Fibroblast of lung (primary cell): Measurements from ENCODE around the gene DLG2. TPM values are rescaled to one million over a fixed set of nuclear protein-coding genes. Genes with fewer than 3 reads are reported as not detected.

Experiments
- DNase-seq, 2 donors: peaks; one replicate each; pipeline versions ENCODE4 v3.0.0 to v3.0.0-alpha.2; 2010; ENCODE audit warnings: low read depth in 2 of 2
- H2AFZ ChIP-seq: 2 replicates; pipeline ENCODE4 v1.5.1; 2012; ENCODE audit warnings: low read length, control low read depth, inconsistent platforms
- H3K27ac ChIP-seq: 2 replicates; pipeline ENCODE4 v1.5.1; 2011; ENCODE audit warnings: low read length, control low read depth; ENCODE audit not compliant: insufficient read depth
- H3K27me3 ChIP-seq: 2 replicates; pipeline ENCODE4 v1.5.1; 2011; ENCODE audit warnings: mild to moderate bottlenecking, low read length; ENCODE audit not compliant: control insufficient read depth, insufficient read depth
- H3K36me3 ChIP-seq: 2 replicates; pipeline ENCODE4 v1.5.1; 2011; ENCODE audit warnings: low read length; ENCODE audit not compliant: control insufficient read depth, insufficient read depth
- H3K4me1 ChIP-seq: 2 replicates; pipeline ENCODE4 v1.5.1; 2011; ENCODE audit warnings: low read length; ENCODE audit not compliant: control insufficient read depth, insufficient read depth; ENCODE audit errors: extremely low read depth
- H3K4me2 ChIP-seq: 2 replicates; pipeline ENCODE4 v1.5.1; 2011; ENCODE audit warnings: low read length, control low read depth; ENCODE audit not compliant: insufficient read depth; ENCODE audit errors: extremely low read depth
- H3K4me3 ChIP-seq, 4 experiments: fragments of 200-600 bp in 1 of 4; sonication (generic) in 1 of 4; replicated peaks in 1 of 4; 2 replicates each; pipeline ENCODE4 v1.5.1; 2011 to 2016; ENCODE audit warnings: low read length in 4 of 4, low read depth in 3 of 4, mild to moderate bottlenecking in 3 of 4, control low read depth in 2 of 4, inconsistent platforms in 1 of 4, mixed read lengths in 1 of 4; ENCODE audit not compliant: insufficient read depth in 1 of 4; ENCODE audit errors: control extremely low read depth in 1 of 4
- H3K79me2 ChIP-seq: 2 replicates; pipeline ENCODE4 v1.5.1; 2012; ENCODE audit warnings: mild to moderate bottlenecking, low read length, inconsistent platforms; ENCODE audit not compliant: control insufficient read depth, insufficient read depth
- H3K9ac ChIP-seq: 2 replicates; pipeline ENCODE4 v1.5.1; 2011; ENCODE audit warnings: mild to moderate bottlenecking, low read length, control low read depth; ENCODE audit not compliant: insufficient read depth
- H3K9me3 ChIP-seq: 2 replicates; pipeline ENCODE4 v1.5.1; 2012; ENCODE audit warnings: low read depth, low read length; ENCODE audit not compliant: control insufficient read depth, insufficient read depth
- H4K20me1 ChIP-seq: 2 replicates; pipeline ENCODE4 v1.5.1; 2011; ENCODE audit warnings: low read length; ENCODE audit not compliant: control insufficient read depth, insufficient read depth; ENCODE audit errors: extremely low read depth
- EZH2 ChIP-seq: IDR thresholded peaks from 2 replicates; pipeline ENCODE4 v1.5.1; 2012; ENCODE audit warnings: low read length, control low read depth, mild to moderate bottlenecking; ENCODE audit errors: missing control alignments
- polyA plus RNA-seq, 2 donors: library from polyadenylated mRNA; depleted of rRNA in 1 of 2; stranded (reverse) in 1 of 2; unstranded in 1 of 2; fragments of >200 nt; gene quantifications; 2 replicates each; pipeline ENCODE4 v1.2.1, GENCODE V29; 2011 to 2012; ENCODE audit warnings: missing spikeins in 1 of 2
- total RNA-seq: library from RNA; depleted of rRNA; stranded (reverse); fragments of >200 nt; gene quantifications from 2 replicates; pipeline ENCODE4 v1.2.1, GENCODE V29; 2014
- TF ChIP-seq, protein P1 (sequence below), 2 donors: IDR thresholded peaks in 1 of 2; conservative IDR thresholded peaks in 1 of 2; 1 replicate in 1 of 2; 2 replicates in 1 of 2; pipeline ENCODE4 v1.5.1; 2011 to 2012; ENCODE audit warnings: low read length in 2 of 2, control low read depth in 1 of 2, inconsistent platforms in 1 of 2, low read depth in 1 of 2, mild to moderate bottlenecking in 1 of 2

DLG2 gene
- total and polyA plus RNA-seq, 2 donors (not counting 1 experiment from before 2014, with no cell fraction given): 0.77 to 2.3 TPM

DNA sequence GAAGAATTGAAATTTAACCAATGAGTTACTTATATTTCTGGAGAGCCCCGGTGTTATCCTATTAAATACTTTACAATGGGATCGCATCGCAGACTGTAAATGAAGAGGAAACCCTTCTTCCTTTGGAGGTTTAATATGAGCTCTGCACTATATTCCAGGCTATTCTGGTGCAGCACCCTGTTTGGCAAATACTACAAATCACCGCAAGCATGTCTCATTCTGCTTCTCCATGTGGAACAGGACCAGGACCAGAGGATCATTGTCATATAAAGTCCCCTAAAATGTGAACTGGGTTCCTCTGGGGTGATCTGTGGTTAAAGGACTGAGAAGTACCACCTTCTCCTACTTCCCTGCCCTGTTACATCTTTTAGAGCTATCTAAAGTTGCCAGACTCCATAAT lies 703.7 kb downstream of the DLG2 start:
- no peak for TF ChIP-seq EZH2
- TF ChIP-seq, protein P1, sequence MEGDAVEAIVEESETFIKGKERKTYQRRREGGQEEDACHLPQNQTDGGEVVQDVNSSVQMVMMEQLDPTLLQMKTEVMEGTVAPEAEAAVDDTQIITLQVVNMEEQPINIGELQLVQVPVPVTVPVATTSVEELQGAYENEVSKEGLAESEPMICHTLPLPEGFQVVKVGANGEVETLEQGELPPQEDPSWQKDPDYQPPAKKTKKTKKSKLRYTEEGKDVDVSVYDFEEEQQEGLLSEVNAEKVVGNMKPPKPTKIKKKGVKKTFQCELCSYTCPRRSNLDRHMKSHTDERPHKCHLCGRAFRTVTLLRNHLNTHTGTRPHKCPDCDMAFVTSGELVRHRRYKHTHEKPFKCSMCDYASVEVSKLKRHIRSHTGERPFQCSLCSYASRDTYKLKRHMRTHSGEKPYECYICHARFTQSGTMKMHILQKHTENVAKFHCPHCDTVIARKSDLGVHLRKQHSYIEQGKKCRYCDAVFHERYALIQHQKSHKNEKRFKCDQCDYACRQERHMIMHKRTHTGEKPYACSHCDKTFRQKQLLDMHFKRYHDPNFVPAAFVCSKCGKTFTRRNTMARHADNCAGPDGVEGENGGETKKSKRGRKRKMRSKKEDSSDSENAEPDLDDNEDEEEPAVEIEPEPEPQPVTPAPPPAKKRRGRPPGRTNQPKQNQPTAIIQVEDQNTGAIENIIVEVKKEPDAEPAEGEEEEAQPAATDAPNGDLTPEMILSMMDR (conservative IDR thresholded peaks at IDR 0.05 in 1 of 2, IDR thresholded peaks at IDR 0.05 in 1 of 2; ENCODE audit: low read depth in 1 of 2, low read length in 2 of 2): no peak
- Histone ChIP-seq H4K20me1 (no peaks in the 10 kb centered on the region), H3K27ac (no peak overlapping the region), H3K9ac (no peak overlapping the region), H3K79me2 (no peaks in the 10 kb centered on the region), H3K27me3 (no peaks in the 10 kb centered on the region), H3K4me3 (no peak overlapping the region), H3K4me1 (no peaks in the 10 kb centered on the region), H3K36me3 (no peaks in the 10 kb centered on the region), H3K4me2 (no peak overlapping the region), H3K9me3 (no peaks in the 10 kb centered on the region), H2AFZ (no peak overlapping the region)
- DNase-seq: no peak

DNA sequence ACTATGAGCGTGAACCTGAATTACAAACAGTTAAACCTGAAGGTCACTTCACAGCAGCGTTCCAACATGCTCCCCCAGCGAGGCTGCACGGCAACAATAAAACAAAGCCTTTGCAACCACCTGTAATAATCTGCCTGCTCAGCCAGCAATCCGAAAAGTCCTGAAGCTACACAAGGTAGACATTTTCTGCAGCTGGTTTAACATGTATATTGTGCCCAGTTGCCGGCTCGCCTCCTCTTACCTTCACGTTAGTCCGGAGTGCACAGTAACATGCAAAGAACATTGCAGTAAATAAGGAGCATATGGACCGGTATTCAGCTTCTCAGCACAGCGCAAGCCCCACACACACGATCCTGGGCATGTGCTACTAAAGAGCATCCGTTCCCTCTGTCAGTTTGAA lies 704.3 kb downstream of the DLG2 start:
- no peak for DNase-seq
- H4K20me1 ChIP-seq: no peaks in the 10 kb centered on the region
- no peaks in the 10 kb centered on the region for H3K27me3 ChIP-seq
- H3K36me3 ChIP-seq: no peaks in the 10 kb centered on the region
- no peak overlapping the region for H3K27ac ChIP-seq
- no peaks in the 10 kb centered on the region for H3K79me2 ChIP-seq
- no peak overlapping the region for H3K4me3 ChIP-seq
- TF ChIP-seq EZH2: no peak
- TF ChIP-seq, protein P1 (conservative IDR thresholded peaks at IDR 0.05 in 1 of 2, IDR thresholded peaks at IDR 0.05 in 1 of 2; ENCODE audit: low read depth in 1 of 2, low read length in 2 of 2): no peak
- no peaks in the 10 kb centered on the region for H3K4me1 ChIP-seq
- peak overlapping the region; percentile 73 for H3K4me2 ChIP-seq
- H3K9ac ChIP-seq: no peak overlapping the region
- H2AFZ ChIP-seq: peak overlapping the region; percentile 43
- H3K9me3 ChIP-seq: no peaks in the 10 kb centered on the region

DNA sequence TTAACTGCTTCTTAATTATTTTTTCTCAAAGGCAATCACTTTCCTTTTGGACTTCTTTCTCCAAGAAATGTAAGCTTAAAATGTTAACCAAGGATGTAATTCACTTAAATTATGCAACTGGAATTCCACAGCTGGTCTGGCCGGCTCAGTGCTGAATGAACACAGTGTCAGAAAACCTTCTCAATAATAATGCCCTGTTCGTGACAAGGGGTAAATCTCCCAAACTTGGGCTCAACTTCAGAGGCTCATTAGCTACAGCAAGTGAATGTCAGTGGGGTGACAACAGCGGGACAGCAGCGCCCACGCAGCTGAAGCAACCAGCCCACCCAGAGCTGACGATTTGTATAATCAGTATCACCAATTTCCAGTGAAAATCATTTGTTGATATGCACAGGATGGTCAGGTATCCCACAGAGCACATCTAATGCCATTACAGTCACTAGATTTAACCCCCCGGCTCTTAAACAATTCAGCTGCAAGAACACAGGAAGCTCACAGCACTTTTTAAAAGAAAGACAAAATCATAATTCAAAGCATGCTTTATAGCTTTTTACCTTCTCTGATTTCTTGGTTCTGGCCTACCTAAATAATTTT lies 704.8 kb downstream of the DLG2 start:
- Histone ChIP-seq H3K4me2 (peak overlapping the region; percentile 73), H3K27ac (no peak overlapping the region), H3K27me3 (no peaks in the 10 kb centered on the region), H3K36me3 (no peaks in the 10 kb centered on the region), H3K4me1 (no peaks in the 10 kb centered on the region), H3K9ac (no peak overlapping the region), H4K20me1 (no peaks in the 10 kb centered on the region), H3K4me3 (no peak overlapping the region), H2AFZ (peak overlapping the region; percentile 50), H3K79me2 (no peaks in the 10 kb centered on the region), H3K9me3 (no peaks in the 10 kb centered on the region)
- TF ChIP-seq EZH2: no peak
- TF ChIP-seq, protein P1 (conservative IDR thresholded peaks at IDR 0.05 in 1 of 2, IDR thresholded peaks at IDR 0.05 in 1 of 2; ENCODE audit: low read depth in 1 of 2, low read length in 2 of 2): no peak
- DNase-seq: no peak
